HG03066 (cell line): ENCODE data around the gene FANCI.

ENCODE experiments used
- ATAC-seq: cut with Tn5 transposase; IDR thresholded peaks from one replicate; pipeline ENCODE4 v1.9.1; 2021; ENCODE audit warnings: low read depth; ENCODE audit not compliant: unreplicated experiment

Gene FANCI

GRCh38 chr15:89358755-89359439 is 115.1 kb downstream of the FANCI start:
- ATAC-seq = peak; percentile 92

GRCh38 chr15:89359471-89360293 is 115.9 kb downstream of the FANCI start:
- no peak for ATAC-seq

DNA sequence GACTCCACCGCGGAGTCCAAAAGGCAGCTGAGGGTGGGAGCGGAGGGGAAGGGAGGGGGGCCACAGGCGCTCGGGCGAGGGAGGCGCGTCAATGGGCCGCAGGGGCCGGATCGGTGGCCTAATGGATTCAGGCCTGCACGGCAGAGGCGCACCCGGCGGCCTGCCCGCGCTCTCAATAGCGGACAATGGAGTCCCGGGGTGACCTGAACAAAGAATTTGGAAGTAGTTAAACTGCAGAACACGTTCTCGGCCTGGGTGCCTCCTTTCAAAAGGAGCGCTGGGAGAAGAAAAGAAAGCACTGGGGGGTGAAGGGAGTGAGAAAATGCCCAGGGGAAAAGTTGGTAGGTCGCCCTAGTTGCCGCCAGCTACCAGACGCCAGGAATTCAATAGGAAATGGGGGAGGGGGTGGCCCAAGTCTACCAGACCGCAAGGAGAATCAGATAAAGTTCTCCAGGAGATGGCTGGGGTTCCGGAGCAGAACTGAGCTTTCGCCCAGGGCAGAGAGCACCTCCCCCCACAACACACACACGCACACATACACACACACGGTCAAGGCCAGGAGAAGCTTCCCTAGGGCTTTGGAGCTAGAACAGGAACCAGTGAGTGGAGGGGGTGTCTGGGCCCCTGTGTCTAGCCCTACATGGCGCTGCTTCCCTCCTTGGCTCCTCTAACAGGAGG is 116.7 kb downstream of the FANCI start:
- ATAC-seq = no peak

DNA sequence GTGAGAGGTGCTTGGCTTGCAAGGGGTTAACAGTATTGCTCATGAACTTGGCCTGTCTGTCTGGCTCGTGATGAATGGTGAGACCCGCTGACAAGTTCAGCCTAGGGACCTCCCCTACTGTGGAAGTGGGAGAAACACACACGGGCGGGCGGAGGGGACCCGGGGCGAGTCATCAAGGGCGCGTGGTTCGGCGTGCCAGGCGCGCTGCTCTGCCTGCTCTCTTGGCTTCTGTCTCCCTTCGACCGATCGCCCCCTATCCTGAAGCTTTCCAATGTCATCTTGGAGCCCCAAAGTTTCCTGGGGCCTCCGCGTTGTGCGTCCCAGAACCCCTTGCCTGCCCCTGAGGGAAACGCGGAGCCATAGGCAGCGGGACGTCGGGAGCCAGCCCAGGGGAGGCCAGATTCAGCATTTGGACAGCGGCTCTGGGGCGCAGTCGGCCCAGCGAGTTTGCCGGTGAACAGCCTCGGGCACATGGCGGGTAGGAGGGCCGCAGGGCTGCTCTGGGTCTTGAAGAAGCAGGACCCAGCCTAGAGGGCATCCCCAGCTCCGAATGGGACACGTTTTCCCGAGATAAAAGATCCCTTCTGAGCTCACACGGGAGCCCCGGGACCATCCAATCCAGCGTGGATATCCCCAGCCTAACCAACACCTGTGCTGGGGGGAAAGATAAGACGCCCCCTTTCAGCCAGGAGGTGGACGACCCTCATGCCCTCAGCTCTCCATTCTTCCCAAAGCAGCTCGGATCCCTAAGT is 117.8 kb downstream of the FANCI start:
- ATAC-seq = no peak

GRCh38 chr15:89362203-89363101 is 118.7 kb downstream of the FANCI start:
- ATAC-seq = no peak

DNA sequence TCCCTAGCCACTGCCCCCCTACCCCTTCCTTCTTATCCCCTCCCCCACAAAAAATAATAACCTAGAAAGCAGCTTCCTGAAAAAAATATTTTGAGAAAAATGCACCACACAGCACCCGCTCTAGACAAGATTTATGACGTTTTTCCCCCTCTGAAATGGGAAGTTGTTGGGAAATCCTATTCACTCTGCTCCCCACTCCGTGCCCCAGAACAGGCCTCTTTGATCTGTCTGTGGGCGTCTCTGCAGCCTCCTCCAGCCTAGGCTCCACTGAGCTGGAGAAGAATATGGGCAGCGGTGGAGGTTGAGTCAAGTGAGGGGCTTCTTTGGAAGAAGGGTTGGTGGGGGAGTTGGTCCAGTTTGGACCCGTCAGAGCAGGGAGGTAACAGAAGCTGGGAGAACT is 119.4 kb downstream of the FANCI start:
- ATAC-seq = no peak

- no peak for ATAC-seq
These were observed 120.0 kb downstream of the FANCI start for GRCh38 chr15:89363770-89364169.

- ATAC-seq = no peak
These were observed 120.6 kb downstream of the FANCI start for GRCh38 chr15:89364341-89364740.

- no peak for ATAC-seq
These were observed 121.1 kb downstream of the FANCI start for GRCh38 chr15:89364741-89365450.

GRCh38 chr15:89365462-89366065 is 121.8 kb downstream of the FANCI start:
- no peak for ATAC-seq
